AG04449 (cell line): ENCODE data around the gene MMAB.
"Not testable (repeated sequence)": the region's sequence is repeated elsewhere in the genome, so short reads cannot be mapped to it uniquely, and the experiment has no call there.

Experiments used
- CTCF ChIA-PET: fragments of 350-600 bp; formaldehyde crosslinking; extraction: SDS; loops from one replicate; lab custom pipeline; 2021; ENCODE audit warnings: antibody characterized with exemption; lab: Yijun Ruan, JAX
- POLR2A ChIA-PET: fragments of 400-600, 350-600 bp; formaldehyde crosslinking; extraction: SDS; loops from one replicate; lab custom pipeline; 2020; ENCODE audit warnings: antibody characterized with exemption, inconsistent platforms; lab: Yijun Ruan, JAX
- DNase-seq: peaks from one replicate; pipeline ENCODE4 v3.0.0-alpha.2; 2010; ENCODE audit warnings: low read depth, low spot score
- H3K4me3 ChIP-seq: 2 replicates; pipeline ENCODE4 v1.5.1; 2011; ENCODE audit warnings: low read depth, mild to moderate bottlenecking, control low read depth, low read length
- CTCF ChIP-seq: IDR thresholded peaks from one replicate; pipeline ENCODE4 v1.5.1; 2011; ENCODE audit warnings: mild to moderate bottlenecking, moderate library complexity, low read length, control low read depth, inconsistent platforms; ENCODE audit not compliant: insufficient read depth; ENCODE audit errors: missing control alignments

Gene MMAB

GRCh38 chr12:109605599-109606228 lies 32.4 kb upstream of the MMAB start:
- ChIA-PET POLR2A (no interaction called here), CTCF (interaction anchor here (1.2 to 5.9 kb wide), 2 partner anchors 10 to 200 kb away, joined by 3 to 36 read pairs; no protein-coding TSS in a partner anchor)
- DNase-seq: no peak
- H3K4me3 ChIP-seq: no peak overlapping the region
- TF ChIP-seq CTCF: no peak

GRCh38 chr12:109605016-109605415 lies 31.7 kb upstream of the MMAB start:
- no peak for DNase-seq
- no peak overlapping the region for H3K4me3 ChIP-seq
- ChIA-PET CTCF (interaction anchor here (5.9 to 14.0 kb wide), 2 partner anchors 10 to 170 kb away, joined by 36 to 241 read pairs; no protein-coding TSS in a partner anchor), POLR2A (no interaction called here)
- TF ChIP-seq CTCF: no peak

- TF ChIP-seq CTCF: no peak
- no peak for DNase-seq
- no peak overlapping the region for H3K4me3 ChIP-seq
- ChIA-PET POLR2A (no interaction called here), CTCF (interaction anchor here (5.9 to 14.0 kb wide), 2 partner anchors 9 to 171 kb away, joined by 36 to 241 read pairs; no protein-coding TSS in a partner anchor)
Observed at GRCh38 chr12:109604132-109604585, 30.9 kb upstream of the MMAB start.

GRCh38 chr12:109602132-109602531 lies 28.8 kb upstream of the MMAB start:
- H3K4me3 ChIP-seq, DNase-seq, POLR2A ChIA-PET: not testable (repeated sequence)
- CTCF ChIA-PET: interaction anchor here (5.9 to 14.0 kb wide), 2 partner anchors 7 to 173 kb away, joined by 36 to 241 read pairs; no protein-coding TSS in a partner anchor

- H3K4me3 ChIP-seq: no peak overlapping the region
- POLR2A ChIA-PET: no interaction called here
- no peak for TF ChIP-seq CTCF
- no peak for DNase-seq
- CTCF ChIA-PET: interaction anchor here (2.6 to 14.0 kb wide), 2 partner anchors 174 to 244 kb away, joined by 10 to 241 read pairs; no protein-coding TSS in a partner anchor
Observed at GRCh38 chr12:109601557-109601956, 28.3 kb upstream of the MMAB start.

GRCh38 chr12:109600995-109601394 lies 27.7 kb upstream of the MMAB start:
- DNase-seq: no peak
- H3K4me3 ChIP-seq: no peak overlapping the region
- ChIA-PET CTCF (interaction anchor here (2.6 to 14.0 kb wide), 2 partner anchors 174 to 245 kb away, joined by 10 to 241 read pairs; no protein-coding TSS in a partner anchor), POLR2A (no interaction called here)
- no peak for TF ChIP-seq CTCF
